Activated CD4-positive, CD25-positive, alpha-beta regulatory T cell treated with anti-CD3 and anti-CD28 coated beads, Interleukin-2, amount 50 U/mL, for 24 hours (primary cell): ENCODE results near the gene PDE4D.

Source experiments
- ATAC-seq, 2 donors: fragments of 150-1000 bp; cut with Tn5 transposase; one replicate each; pipeline ENCODE4 v1.10.0; 2021; ENCODE audit warnings: mild to moderate bottlenecking in 1 of 2, moderate library complexity in 1 of 2

Gene PDE4D

DNA sequence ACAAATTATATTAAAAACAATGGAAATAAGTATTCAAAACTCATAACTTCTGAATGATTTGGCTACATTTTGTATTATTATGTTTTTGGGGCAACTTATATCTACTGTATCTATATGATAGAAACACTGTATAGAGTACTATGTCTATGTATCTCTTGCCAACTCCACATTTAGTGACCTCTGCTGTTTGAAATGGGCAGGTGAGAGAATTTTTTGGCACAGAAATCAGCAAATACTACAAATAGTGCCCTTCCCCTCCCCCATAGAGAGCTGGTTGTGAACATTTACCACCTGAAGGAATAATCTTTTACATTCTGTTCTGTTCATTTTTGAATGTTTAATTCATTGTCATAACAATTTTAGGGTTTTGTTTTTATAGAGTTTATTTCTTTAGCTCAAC is 545.3 kb downstream of the PDE4D start:
- no peak for ATAC-seq

DNA sequence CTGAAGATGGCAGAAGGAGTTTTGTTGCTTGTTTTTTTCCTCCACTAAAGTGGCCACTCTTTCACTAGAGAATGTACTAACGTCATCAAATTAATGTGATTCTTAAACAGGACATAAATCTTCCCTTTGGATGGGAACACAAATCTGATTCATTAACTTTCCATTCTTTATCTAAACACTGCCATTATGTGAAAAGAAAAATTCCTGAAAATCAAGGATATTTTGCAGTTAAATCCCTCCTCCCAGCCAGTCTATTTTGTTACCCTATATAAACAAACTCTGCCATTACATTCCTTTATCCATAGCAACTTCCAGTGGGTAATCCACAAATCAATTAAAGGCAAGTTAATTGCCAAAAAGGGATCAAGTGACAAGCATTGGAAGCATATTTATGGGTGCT is 546.5 kb downstream of the PDE4D start:
- no peak for ATAC-seq

- ATAC-seq = no peak
Observed at GRCh38 chr5:59346514-59346913, 547.0 kb downstream of the PDE4D start.

- no peak for ATAC-seq
Observed at GRCh38 chr5:59342181-59342580, 551.3 kb downstream of the PDE4D start.

DNA sequence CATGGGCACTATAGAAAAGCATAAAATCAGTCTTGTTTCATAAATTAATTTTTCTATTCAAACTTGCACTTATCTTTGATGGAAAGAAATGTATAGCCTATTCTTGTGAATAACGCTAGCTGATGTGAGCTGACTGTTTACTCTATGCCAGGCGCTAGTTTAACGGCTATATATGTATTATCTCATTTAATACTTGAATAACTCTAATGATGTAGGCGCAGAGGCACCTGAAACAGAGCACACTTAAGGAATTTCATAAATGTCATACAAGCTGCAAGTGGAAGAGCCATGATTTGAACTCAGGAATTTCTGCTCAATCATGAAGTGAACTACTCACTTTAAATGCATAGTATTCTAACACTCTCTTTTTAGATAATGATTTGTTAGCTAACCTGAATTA is 551.8 kb downstream of the PDE4D start:
- ATAC-seq = no peak

DNA sequence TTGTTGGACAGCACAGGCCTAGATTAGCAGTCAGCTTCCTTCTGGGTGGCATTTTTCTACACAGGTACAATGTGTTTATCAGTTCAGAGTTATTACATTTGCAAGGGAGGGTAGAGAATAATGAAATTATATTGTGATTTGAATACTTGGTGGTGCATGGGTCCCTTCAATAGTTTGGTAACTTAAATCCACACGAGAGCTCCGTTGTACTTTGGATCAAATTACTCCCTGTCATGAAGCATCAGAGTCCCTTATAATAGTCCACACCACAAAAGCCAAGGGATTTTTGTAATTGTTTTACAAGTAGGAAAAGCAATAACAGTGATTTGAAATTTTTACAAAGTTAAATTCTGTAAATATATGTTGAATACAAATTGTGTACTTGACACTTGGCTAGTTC is 552.4 kb downstream of the PDE4D start:
- no peak for ATAC-seq

GRCh38 chr5:59340637-59341036 is 552.9 kb downstream of the PDE4D start:
- no peak for ATAC-seq

DNA sequence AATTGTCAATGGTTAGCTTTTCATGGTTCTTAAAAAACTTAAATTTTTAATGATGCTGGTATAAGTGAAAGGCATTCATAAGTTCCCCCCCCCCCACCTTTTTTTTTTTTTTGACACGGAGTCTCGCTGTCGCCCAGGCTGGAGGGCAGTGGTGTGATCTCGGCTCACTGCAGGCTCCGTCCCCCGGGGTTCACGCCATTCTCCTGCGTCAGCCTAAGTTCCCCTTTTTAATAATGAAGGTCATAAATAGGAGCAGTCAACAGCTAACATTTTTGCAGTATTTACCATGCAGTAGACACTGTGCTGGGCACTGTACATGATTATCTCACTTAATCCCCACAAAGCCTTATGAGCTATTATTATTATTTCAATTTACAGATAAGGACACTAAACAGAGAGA is 556.3 kb downstream of the PDE4D start:
- ATAC-seq = no peak

- no peak for ATAC-seq
Observed at GRCh38 chr5:59335544-59335943, 558.0 kb downstream of the PDE4D start.

GRCh38 chr5:59333416-59333815 is 560.1 kb downstream of the PDE4D start:
- ATAC-seq = no peak

DNA sequence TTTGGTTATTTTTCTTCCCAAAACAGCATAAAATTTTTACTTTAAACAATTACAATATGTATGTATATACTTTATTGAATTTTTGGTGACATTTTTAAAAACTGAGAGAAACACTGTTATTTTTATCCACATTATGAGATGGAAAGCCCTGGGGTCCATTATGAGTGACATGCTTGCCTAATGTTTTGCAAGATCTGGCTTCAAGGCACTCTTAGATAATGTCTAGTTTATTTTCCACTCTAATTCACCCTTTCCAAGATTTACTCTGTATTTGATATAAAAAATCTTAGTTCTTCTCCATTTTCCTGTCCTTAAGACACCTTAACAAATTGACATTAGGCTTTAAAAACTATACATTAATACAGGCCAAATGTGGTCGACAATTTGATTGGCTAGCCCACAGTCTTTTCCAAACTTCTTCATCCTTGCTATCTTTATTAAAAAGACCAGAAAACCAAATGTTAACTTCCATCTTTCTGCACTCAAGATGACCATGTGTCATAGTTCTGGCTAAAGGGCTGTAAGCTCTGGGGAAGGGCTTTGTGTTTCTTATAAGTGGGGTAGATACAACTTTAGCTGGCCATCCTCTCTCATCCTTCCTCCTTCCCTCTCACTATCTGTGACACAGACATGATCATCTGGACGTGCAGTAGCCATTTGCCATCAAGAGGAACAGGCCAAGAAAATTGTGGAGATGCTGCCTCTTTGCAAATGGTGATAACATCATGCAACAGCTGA is 561.1 kb downstream of the PDE4D start:
- no peak for ATAC-seq

DNA sequence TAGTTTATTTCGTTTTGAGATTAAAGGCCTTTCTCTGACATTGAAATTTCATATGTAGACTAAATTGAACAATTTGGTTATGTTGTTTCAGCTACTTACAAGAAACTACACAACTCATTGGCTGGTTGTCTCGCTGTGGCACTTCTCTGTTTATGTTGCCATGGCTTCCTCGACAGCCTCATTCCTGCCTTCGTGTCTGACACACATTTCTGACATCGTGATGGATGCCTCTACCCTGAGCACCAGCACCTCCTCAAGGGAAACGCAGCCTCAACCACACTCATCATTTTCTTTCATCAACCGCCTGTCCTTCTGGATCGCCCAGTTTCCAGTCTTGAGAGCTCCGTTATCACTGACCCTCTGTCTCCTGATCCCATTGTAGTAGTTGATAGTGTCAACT is 562.8 kb downstream of the PDE4D start:
- ATAC-seq = no peak

DNA sequence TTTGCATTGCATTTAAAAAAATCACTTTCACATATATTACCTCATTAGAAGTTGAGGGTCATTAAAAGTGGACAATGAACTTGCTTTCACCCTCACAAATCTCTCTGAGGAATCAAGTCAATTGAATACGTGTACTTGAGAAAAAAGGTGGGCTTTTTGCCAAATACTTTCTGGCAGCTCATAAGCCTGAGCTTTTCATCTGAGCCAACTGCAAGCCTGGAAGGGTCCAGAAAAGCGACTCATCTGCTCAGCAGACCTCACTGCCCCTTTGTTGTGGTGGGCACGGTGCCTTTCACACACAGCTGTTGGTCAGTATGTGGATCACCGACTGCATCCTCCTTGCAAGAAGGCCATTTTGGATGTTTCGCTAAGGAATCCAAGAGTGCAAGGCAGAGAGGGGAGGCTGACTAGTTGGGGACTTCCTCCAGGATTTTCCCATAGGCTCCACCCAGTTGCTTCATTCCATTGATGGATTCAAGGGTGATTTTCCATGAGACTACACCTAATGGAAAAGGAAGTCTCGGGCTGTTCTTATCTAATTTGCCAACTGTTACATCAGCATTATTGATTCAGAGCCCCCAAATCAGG is 564.7 kb downstream of the PDE4D start:
- ATAC-seq = no peak

DNA sequence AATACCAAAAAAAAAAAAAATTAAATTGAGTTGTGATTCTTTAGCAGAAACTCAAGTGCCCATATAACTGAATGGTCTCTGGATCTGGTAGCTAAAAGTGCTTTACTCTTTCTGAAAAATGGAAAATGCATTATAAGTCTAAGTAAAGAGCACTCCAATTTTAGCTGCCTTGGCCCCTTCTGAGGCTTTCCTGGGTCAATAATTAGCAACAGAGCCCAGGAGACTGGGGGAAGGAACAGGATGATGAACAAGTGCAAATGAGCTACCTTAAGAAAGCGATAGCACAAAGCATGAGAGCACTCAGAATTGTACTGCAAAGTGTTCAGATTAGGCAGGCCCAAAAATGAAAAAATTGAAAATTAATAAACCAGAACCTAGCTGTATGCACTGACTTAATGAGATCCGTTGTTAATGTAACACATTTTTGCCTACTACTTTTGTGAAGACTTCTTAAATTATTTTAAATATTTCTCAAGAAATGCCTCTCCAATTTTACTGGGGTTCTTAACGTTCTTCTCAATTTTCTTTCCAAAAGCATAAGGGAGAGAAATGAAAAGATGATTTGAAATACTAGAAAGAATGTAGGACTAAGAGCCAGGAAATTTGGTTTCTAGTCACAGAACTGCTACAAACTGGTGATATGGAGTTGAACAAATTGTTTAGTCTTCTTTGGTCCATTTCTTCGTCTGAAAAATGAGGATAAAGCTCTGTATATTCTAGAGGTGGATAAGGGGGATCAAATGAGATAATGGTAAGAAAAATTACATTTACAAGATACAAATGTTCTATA is 566.1 kb downstream of the PDE4D start:
- ATAC-seq = no peak

DNA sequence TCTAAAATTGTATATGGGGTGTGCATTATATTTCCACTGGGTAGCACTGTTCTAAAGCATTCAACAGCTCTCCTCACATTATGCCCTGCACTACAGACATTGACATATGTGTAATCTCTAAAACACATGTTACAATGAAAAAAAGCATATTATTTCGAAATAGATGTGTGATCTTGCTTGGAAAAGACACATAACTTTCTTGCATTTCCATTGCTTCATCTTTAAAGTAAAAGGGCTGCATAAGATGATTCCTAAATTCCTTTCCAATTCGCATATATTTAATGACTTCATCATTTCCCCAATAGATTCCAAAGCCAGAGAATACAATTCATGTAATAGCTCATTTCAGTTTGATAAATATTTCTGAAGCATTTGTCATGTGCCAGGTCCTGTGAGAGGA is 566.9 kb downstream of the PDE4D start:
- ATAC-seq = no peak

DNA sequence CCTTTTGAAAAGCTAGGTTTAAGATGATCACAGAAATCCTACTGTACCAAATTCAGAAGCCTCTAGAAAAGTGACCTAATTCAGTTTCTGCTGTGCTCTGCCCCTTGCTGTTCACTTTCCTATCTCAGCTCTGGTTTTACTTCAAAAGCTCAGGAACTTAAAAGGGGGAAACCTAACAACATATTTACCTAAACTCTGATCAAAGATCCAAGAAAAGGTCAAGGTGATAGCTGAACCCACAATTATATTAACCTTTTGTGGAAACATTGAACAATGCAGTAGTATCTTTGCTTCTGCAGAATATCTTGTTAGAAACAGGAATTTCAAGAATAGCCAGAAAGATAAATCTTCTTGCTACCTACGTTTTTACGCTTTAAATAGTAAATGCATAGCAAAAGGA is 568.5 kb downstream of the PDE4D start:
- ATAC-seq = no peak

DNA sequence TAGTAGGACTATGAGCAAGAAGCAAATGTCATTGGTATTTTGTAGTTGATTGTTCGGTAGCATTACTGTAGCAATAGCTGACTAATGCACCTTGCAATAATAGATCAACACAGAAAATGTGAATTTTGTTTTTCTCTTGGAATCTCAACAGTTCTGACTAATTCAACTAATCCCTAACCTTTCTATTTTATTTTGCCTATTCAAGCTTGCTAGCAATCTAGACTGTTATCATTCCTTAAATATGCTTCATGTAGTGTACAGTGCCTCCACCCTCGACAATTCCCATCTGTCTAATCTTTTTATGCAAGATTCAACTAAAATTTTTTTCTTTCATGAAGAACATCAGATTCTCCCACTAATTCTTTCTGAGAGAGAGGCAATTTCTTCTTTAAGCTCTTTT is 570.6 kb downstream of the PDE4D start:
- ATAC-seq = no peak

- no peak for ATAC-seq
Observed at GRCh38 chr5:59322058-59322457, 571.5 kb downstream of the PDE4D start.

DNA sequence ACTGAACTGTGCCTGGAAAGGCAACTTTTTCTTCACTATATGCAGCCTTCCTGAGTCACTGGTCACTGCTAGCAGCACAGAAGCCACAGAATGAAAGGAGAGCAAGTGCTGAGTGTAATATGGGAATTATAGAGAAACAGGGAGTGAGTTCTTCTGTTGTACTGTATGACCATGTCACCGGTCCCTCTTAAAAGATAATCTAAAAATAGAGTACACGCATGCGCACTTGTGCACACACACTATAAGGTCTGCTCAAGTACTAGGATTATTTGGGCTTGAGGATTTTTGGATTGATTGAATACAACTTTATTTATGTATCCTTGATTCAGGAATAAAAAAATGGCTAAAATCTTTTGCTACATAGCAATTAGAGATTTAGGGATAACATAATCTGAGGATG is 571.9 kb downstream of the PDE4D start:
- ATAC-seq = no peak

DNA sequence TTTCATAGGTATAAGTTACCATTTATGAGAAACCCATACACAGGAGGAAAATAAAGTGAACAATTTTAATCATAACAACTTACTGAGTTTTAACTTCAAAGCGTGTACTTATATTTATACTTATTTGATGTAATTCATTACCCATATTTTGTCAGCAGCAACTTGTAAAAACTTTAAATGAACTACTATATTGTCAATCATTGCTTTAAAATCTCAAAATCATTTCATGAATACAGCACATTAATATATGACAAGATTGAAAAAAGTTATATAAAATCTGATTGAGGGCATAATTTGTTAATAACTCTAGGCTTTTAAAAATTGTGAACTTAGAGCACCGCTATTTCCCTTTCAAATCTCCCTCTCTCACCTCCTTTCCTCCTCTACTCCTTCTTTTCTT is 573.1 kb downstream of the PDE4D start:
- no peak for ATAC-seq

GRCh38 chr5:59319250-59319649 is 574.3 kb downstream of the PDE4D start:
- no peak for ATAC-seq

DNA sequence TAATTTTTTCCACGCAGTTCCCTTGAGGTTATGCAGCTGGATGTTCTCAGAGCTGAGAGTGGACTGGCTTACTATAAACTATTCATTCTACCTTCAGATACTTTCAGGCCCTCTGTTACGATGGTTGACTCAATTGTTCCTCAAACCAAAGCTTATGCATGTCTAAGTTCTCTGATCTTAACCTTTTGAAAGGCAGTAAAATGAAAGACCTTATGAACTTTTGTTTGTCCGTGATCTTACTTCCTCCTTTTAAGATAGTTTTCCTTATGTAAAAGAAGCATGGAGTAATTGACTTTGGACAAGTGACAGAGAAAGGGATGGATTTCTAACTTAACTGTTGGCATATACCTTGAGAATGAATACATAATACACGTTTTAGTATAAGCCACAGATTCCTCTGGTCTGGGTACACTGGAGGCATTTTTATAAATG is 575.7 kb downstream of the PDE4D start:
- no peak for ATAC-seq

DNA sequence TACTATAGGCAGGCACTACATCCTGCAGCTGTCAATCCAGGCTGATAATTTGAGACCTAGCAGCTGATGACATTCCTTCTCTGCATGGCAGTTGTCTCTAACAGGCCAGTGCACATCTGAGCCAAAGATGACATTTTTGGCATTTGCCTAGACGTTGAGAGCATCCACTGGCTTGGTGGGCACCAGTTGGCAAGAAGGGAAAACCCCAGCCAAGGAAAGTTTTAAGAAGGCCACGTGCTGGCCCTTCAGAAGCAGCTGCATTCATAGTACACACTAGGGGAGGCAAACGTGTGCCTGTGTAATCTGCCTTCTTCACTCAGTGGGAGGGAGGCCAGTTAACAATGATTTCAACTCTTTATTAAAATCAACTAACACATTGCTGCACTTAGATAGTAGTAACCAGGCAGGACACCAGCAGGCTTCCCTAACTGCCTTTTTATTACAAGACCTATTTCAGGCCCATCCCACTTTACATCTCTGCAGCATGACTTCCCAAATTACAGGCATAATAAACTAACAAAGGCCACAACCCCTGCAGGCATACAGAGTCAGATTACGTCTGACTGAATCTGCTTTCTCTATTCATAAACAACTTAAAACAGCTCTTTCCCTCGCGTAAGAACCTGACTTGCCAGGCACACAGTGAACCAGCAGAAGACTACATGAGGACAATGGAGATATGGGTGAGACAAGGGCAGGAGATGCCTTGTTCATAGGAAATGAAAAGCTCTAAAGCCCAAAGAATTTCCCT is 576.3 kb downstream of the PDE4D start:
- no peak for ATAC-seq
